Bronchial epithelial cell (primary cell): ENCODE measurements around the gene TEX55. TPM values are rescaled to one million over a fixed set of nuclear protein-coding genes. Genes with fewer than 3 reads are reported as not detected.
A peak's percentile ranks its signal among the peaks of the same experiment; 100 is the strongest.

Source experiments
- DNase-seq: peaks from one replicate; pipeline ENCODE4 v3.0.0-alpha.2; 2010; ENCODE audit warnings: low read depth
- FAIRE-seq: peaks from 2 replicates; lab custom pipeline; 2011; peaks lifted over from hg19 to GRCh38; lab: Jason Lieb, UNC
- H3K27me3 ChIP-seq: 2 replicates; pipeline ENCODE4 v1.5.1; 2011; ENCODE audit warnings: low read length; ENCODE audit not compliant: control insufficient read depth, insufficient read depth
- H3K36me3 ChIP-seq: 2 replicates; pipeline ENCODE4 v1.5.1; 2011; ENCODE audit warnings: low read length; ENCODE audit not compliant: control insufficient read depth, insufficient read depth
- H3K4me3 ChIP-seq: 2 replicates; pipeline ENCODE4 v1.5.1; 2011; ENCODE audit warnings: mild to moderate bottlenecking, low read depth, low read length, control low read depth
- CTCF ChIP-seq: IDR thresholded peaks from 2 replicates; pipeline ENCODE4 v1.5.1; 2011; ENCODE audit warnings: mild to moderate bottlenecking, moderate library complexity, low read length, control low read depth, inconsistent platforms; ENCODE audit not compliant: insufficient read depth, severe bottlenecking
- total RNA-seq: library from RNA; depleted of rRNA; stranded (reverse); fragments of >200 nt; gene quantifications from 2 replicates; pipeline ENCODE4 v1.2.1, GENCODE V29; 2014

The TEX55 gene
- total RNA-seq, 1 donor from 2014 or later, result not detected

GRCh38 chr3:119184111-119184510 lies 38.1 kb downstream of the TEX55 start:
- H3K4me3 ChIP-seq, result no peak overlapping the region
- FAIRE-seq (no peak), DNase-seq (no peak)
- no peaks in the 10 kb centered on the region for H3K27me3 ChIP-seq
- no peaks in the 10 kb centered on the region for H3K36me3 ChIP-seq
- no peak for TF ChIP-seq CTCF

GRCh38 chr3:119184796-119185570 lies 39.0 kb downstream of the TEX55 start:
- DNase-seq (peak; percentile 96), FAIRE-seq (no peak)
- H3K27me3 ChIP-seq, result no peaks in the 10 kb centered on the region
- H3K36me3 ChIP-seq, result no peaks in the 10 kb centered on the region
- no peak overlapping the region for H3K4me3 ChIP-seq
- no peak for TF ChIP-seq CTCF

- no peak for DNase-seq
- H3K4me3 ChIP-seq, result no peak overlapping the region
- no peak for FAIRE-seq
- no peak for TF ChIP-seq CTCF
- H3K36me3 ChIP-seq, result no peaks in the 10 kb centered on the region
- no peaks in the 10 kb centered on the region for H3K27me3 ChIP-seq
Measured at GRCh38 chr3:119187266-119187665, 41.3 kb downstream of the TEX55 start.

GRCh38 chr3:119191800-119192199 lies 45.8 kb downstream of the TEX55 start:
- H3K36me3 ChIP-seq, result no peaks in the 10 kb centered on the region
- H3K27me3 ChIP-seq, result no peaks in the 10 kb centered on the region
- FAIRE-seq, result no peak
- H3K4me3 ChIP-seq, result no peak overlapping the region
- TF ChIP-seq CTCF, result no peak
- DNase-seq, result no peak

- TF ChIP-seq CTCF, result no peak
- no peaks in the 10 kb centered on the region for H3K27me3 ChIP-seq
- no peak overlapping the region for H3K4me3 ChIP-seq
- FAIRE-seq (no peak), DNase-seq (no peak)
- H3K36me3 ChIP-seq, result no peaks in the 10 kb centered on the region
Measured at GRCh38 chr3:119194237-119195150, 48.5 kb downstream of the TEX55 start.
